WTC11 (cell line): ENCODE results near the gene ATG13.

Experiments
- CREM ChIP-seq: sonication (generic); formaldehyde crosslinking; IDR thresholded peaks from 2 replicates; pipeline ENCODE4 v1.8.1; 2022; ENCODE audit warnings: mild to moderate bottlenecking, missing genetic modification reagents, moderate library complexity
- GABPB1 ChIP-seq: sonication (generic); formaldehyde crosslinking; IDR thresholded peaks from 2 replicates; pipeline ENCODE4 v1.8.1; 2023; ENCODE audit warnings: mild to moderate bottlenecking, missing genetic modification reagents
- JUN ChIP-seq: sonication (generic); formaldehyde crosslinking; IDR thresholded peaks from 2 replicates; pipeline ENCODE4 v1.8.0; 2023; ENCODE audit warnings: mild to moderate bottlenecking, missing genetic modification reagents
- TF ChIP-seq, protein P1 (sequence below): fragments of 250-450 bp; sonication (Bioruptor Pico); IDR thresholded peaks from 2 replicates; pipeline ENCODE4 v2.1.2; 2022; ENCODE audit warnings: mild to moderate bottlenecking, moderate library complexity
- TF ChIP-seq, protein P2 (sequence below): sonication (generic); formaldehyde crosslinking; IDR thresholded peaks from 2 replicates; pipeline ENCODE4 v1.8.1; 2023; ENCODE audit warnings: mild to moderate bottlenecking, missing genetic modification reagents
- TF ChIP-seq, protein P3 (sequence below): sonication (generic); formaldehyde crosslinking; IDR thresholded peaks from 2 replicates; pipeline ENCODE4 v1.8.0; 2022; ENCODE audit warnings: missing genetic modification reagents
- TF ChIP-seq, protein P4 (sequence below): fragments of 200-600 bp; IDR thresholded peaks from 2 replicates; pipeline ENCODE4 v1.8.0; 2022; ENCODE audit warnings: antibody characterized with exemption

DNA sequence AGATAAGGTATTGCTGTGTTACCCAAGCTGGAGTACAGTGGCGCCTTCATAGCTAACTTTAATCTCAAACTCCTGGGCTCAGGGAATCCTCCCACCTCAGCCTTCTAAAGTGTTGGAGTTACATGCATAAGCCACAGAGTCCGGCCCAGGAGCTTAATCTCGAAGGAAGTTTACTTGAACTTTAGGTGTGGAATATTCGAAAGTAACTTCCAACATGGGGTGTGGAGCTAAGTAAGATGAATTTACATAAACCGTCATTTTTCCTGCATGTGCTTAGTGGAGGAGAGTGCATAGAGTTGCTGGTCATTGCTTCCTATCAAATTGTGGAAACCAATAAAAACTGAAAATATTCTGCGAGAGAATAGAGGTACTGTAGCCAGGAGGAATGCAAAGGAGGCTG lies 1.5 kb downstream of the ATG13 start:
- TF ChIP-seq, protein P1, sequence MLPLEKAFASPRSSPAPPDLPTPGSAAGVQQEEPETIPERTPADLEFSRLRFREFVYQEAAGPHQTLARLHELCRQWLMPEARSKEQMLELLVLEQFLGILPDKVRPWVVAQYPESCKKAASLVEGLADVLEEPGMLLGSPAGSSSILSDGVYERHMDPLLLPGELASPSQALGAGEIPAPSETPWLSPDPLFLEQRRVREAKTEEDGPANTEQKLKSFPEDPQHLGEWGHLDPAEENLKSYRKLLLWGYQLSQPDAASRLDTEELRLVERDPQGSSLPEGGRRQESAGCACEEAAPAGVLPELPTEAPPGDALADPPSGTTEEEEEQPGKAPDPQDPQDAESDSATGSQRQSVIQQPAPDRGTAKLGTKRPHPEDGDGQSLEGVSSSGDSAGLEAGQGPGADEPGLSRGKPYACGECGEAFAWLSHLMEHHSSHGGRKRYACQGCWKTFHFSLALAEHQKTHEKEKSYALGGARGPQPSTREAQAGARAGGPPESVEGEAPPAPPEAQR: no peak
- TF ChIP-seq, protein P2, sequence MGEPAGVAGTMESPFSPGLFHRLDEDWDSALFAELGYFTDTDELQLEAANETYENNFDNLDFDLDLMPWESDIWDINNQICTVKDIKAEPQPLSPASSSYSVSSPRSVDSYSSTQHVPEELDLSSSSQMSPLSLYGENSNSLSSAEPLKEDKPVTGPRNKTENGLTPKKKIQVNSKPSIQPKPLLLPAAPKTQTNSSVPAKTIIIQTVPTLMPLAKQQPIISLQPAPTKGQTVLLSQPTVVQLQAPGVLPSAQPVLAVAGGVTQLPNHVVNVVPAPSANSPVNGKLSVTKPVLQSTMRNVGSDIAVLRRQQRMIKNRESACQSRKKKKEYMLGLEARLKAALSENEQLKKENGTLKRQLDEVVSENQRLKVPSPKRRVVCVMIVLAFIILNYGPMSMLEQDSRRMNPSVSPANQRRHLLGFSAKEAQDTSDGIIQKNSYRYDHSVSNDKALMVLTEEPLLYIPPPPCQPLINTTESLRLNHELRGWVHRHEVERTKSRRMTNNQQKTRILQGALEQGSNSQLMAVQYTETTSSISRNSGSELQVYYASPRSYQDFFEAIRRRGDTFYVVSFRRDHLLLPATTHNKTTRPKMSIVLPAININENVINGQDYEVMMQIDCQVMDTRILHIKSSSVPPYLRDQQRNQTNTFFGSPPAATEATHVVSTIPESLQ (CRISPR knock-in tag): no peak
- TF ChIP-seq, protein P3, sequence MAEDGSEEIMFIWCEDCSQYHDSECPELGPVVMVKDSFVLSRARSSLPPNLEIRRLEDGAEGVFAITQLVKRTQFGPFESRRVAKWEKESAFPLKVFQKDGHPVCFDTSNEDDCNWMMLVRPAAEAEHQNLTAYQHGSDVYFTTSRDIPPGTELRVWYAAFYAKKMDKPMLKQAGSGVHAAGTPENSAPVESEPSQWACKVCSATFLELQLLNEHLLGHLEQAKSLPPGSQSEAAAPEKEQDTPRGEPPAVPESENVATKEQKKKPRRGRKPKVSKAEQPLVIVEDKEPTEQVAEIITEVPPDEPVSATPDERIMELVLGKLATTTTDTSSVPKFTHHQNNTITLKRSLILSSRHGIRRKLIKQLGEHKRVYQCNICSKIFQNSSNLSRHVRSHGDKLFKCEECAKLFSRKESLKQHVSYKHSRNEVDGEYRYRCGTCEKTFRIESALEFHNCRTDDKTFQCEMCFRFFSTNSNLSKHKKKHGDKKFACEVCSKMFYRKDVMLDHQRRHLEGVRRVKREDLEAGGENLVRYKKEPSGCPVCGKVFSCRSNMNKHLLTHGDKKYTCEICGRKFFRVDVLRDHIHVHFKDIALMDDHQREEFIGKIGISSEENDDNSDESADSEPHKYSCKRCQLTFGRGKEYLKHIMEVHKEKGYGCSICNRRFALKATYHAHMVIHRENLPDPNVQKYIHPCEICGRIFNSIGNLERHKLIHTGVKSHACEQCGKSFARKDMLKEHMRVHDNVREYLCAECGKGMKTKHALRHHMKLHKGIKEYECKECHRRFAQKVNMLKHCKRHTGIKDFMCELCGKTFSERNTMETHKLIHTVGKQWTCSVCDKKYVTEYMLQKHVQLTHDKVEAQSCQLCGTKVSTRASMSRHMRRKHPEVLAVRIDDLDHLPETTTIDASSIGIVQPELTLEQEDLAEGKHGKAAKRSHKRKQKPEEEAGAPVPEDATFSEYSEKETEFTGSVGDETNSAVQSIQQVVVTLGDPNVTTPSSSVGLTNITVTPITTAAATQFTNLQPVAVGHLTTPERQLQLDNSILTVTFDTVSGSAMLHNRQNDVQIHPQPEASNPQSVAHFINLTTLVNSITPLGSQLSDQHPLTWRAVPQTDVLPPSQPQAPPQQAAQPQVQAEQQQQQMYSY (CRISPR knock-in tag): no peak
- TF ChIP-seq JUN (CRISPR knock-in tag) (no peak), CREM (no peak), GABPB1 (CRISPR knock-in tag) (no peak)
- TF ChIP-seq, protein P4, sequence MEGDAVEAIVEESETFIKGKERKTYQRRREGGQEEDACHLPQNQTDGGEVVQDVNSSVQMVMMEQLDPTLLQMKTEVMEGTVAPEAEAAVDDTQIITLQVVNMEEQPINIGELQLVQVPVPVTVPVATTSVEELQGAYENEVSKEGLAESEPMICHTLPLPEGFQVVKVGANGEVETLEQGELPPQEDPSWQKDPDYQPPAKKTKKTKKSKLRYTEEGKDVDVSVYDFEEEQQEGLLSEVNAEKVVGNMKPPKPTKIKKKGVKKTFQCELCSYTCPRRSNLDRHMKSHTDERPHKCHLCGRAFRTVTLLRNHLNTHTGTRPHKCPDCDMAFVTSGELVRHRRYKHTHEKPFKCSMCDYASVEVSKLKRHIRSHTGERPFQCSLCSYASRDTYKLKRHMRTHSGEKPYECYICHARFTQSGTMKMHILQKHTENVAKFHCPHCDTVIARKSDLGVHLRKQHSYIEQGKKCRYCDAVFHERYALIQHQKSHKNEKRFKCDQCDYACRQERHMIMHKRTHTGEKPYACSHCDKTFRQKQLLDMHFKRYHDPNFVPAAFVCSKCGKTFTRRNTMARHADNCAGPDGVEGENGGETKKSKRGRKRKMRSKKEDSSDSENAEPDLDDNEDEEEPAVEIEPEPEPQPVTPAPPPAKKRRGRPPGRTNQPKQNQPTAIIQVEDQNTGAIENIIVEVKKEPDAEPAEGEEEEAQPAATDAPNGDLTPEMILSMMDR: no peak
